ENCODE data around the gene MTA3. TPM values are rescaled to one million over a fixed set of nuclear protein-coding genes. Genes with fewer than 3 reads are reported as not detected.

Gene MTA3
- total and polyA plus RNA-seq, 2 donors (not counting 1 experiment from before 2014, with no cell fraction given), result 31.0 to 47.7 TPM

- Histone ChIP-seq H3K27me3 (ENCODE audit: control insufficient read depth, insufficient read depth, low read length) (no peaks in the 10 kb centered on the region), H3K4me2 (ENCODE audit: extremely low read depth, insufficient read depth, low read length) (no peak overlapping the region), H3K4me3 (replicated peaks in 1 of 4; ENCODE audit: control extremely low read depth in 1 of 4, insufficient read depth in 1 of 4, low read depth in 3 of 4, low read length in 4 of 4) (no peak overlapping the region), H3K36me3 (ENCODE audit: control insufficient read depth, insufficient read depth, low read length) (no peaks in the 10 kb centered on the region), H3K79me2 (ENCODE audit: control insufficient read depth, insufficient read depth, low read length) (no peaks in the 10 kb centered on the region), H3K4me1 (ENCODE audit: control insufficient read depth, extremely low read depth, insufficient read depth, low read length) (no peaks in the 10 kb centered on the region), H2AFZ (ENCODE audit: low read length) (no peak overlapping the region), H3K9me3 (ENCODE audit: control insufficient read depth, insufficient read depth, low read depth, low read length) (no peaks in the 10 kb centered on the region), H3K27ac (ENCODE audit: insufficient read depth, low read length) (no peak overlapping the region), H3K9ac (ENCODE audit: insufficient read depth, low read length) (no peak overlapping the region), H4K20me1 (ENCODE audit: control insufficient read depth, extremely low read depth, insufficient read depth, low read length) (no peaks in the 10 kb centered on the region)
- DNase-seq (ENCODE audit: low read depth in 2 of 2), result peak in 1 of 2 donors; percentile 38
- TF ChIP-seq CTCF (conservative IDR thresholded peaks at IDR 0.05 in 1 of 2, IDR thresholded peaks at IDR 0.05 in 1 of 2; ENCODE audit: low read depth in 1 of 2, low read length in 2 of 2) (no peak), EZH2 (IDR thresholded peaks at IDR 0.05; ENCODE audit: low read length, missing control alignments) (no peak)
These were observed 185.8 kb downstream of the MTA3 start for GRCh38 chr2:42754021-42754775.

DNA sequence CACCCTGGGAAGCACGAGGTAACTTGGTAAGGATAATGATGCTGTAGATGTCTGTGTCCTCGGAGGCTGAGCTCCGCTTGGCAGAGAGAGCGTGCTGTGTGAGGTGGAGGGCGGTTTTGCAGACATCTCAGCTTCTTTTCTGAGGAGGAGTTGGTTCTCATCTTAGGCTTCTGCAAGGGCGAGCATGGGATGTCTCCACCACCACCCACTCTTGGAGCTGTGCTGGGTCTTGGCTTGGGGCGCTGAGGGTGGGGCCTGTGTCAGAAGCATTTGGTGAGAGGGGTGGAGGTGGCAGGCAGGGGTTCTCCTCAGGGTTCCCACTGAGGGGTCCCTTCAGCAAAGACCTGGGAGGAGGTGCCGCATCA lies 186.3 kb downstream of the MTA3 start:
- H3K9me3 ChIP-seq (ENCODE audit: control insufficient read depth, insufficient read depth, low read depth, low read length), result no peaks in the 10 kb centered on the region
- no peaks in the 10 kb centered on the region for H3K79me2 ChIP-seq (ENCODE audit: control insufficient read depth, insufficient read depth, low read length)
- H3K9ac ChIP-seq (ENCODE audit: insufficient read depth, low read length), result no peak overlapping the region
- H3K27me3 ChIP-seq (ENCODE audit: control insufficient read depth, insufficient read depth, low read length), result no peaks in the 10 kb centered on the region
- no peaks in the 10 kb centered on the region for H3K4me1 ChIP-seq (ENCODE audit: control insufficient read depth, extremely low read depth, insufficient read depth, low read length)
- no peak overlapping the region for H3K4me3 ChIP-seq (replicated peaks in 1 of 4; ENCODE audit: control extremely low read depth in 1 of 4, insufficient read depth in 1 of 4, low read depth in 3 of 4, low read length in 4 of 4)
- no peak overlapping the region for H3K27ac ChIP-seq (ENCODE audit: insufficient read depth, low read length)
- H3K36me3 ChIP-seq (ENCODE audit: control insufficient read depth, insufficient read depth, low read length), result no peaks in the 10 kb centered on the region
- DNase-seq (ENCODE audit: low read depth in 2 of 2), result no peak
- TF ChIP-seq CTCF (conservative IDR thresholded peaks at IDR 0.05 in 1 of 2, IDR thresholded peaks at IDR 0.05 in 1 of 2; ENCODE audit: low read depth in 1 of 2, low read length in 2 of 2) (no peak), EZH2 (IDR thresholded peaks at IDR 0.05; ENCODE audit: low read length, missing control alignments) (no peak)
- no peak overlapping the region for H2AFZ ChIP-seq (ENCODE audit: low read length)
- H4K20me1 ChIP-seq (ENCODE audit: control insufficient read depth, extremely low read depth, insufficient read depth, low read length), result no peaks in the 10 kb centered on the region
- H3K4me2 ChIP-seq (ENCODE audit: extremely low read depth, insufficient read depth, low read length), result no peak overlapping the region

GRCh38 chr2:42755191-42755880 lies 186.9 kb downstream of the MTA3 start:
- Histone ChIP-seq H3K9me3 (ENCODE audit: control insufficient read depth, insufficient read depth, low read depth, low read length) (no peaks in the 10 kb centered on the region), H3K79me2 (ENCODE audit: control insufficient read depth, insufficient read depth, low read length) (no peaks in the 10 kb centered on the region), H3K9ac (ENCODE audit: insufficient read depth, low read length) (no peak overlapping the region), H4K20me1 (ENCODE audit: control insufficient read depth, extremely low read depth, insufficient read depth, low read length) (no peaks in the 10 kb centered on the region), H3K27ac (ENCODE audit: insufficient read depth, low read length) (no peak overlapping the region), H3K27me3 (ENCODE audit: control insufficient read depth, insufficient read depth, low read length) (no peaks in the 10 kb centered on the region), H3K4me3 (replicated peaks in 1 of 4; ENCODE audit: control extremely low read depth in 1 of 4, insufficient read depth in 1 of 4, low read depth in 3 of 4, low read length in 4 of 4) (no peak overlapping the region), H2AFZ (ENCODE audit: low read length) (no peak overlapping the region), H3K4me1 (ENCODE audit: control insufficient read depth, extremely low read depth, insufficient read depth, low read length) (no peaks in the 10 kb centered on the region), H3K4me2 (ENCODE audit: extremely low read depth, insufficient read depth, low read length) (no peak overlapping the region), H3K36me3 (ENCODE audit: control insufficient read depth, insufficient read depth, low read length) (no peaks in the 10 kb centered on the region)
- peak in 1 of 2 donors; percentile 6 for DNase-seq (ENCODE audit: low read depth in 2 of 2)
- TF ChIP-seq CTCF (conservative IDR thresholded peaks at IDR 0.05 in 1 of 2, IDR thresholded peaks at IDR 0.05 in 1 of 2; ENCODE audit: low read depth in 1 of 2, low read length in 2 of 2) (no peak), EZH2 (IDR thresholded peaks at IDR 0.05; ENCODE audit: low read length, missing control alignments) (no peak)

Data from fibroblast of lung (primary cell).